SK-N-SH treated with all-trans-retinoic acid at 6 μM for 48 hours (cell line): ENCODE measurements around the gene ARHGAP10.

Experiments
- CREB5 ChIP-seq: fragments of 250-450 bp; sonication (Bioruptor Pico); IDR thresholded peaks from 2 replicates; pipeline ENCODE4 v1.5.1; 2020; ENCODE audit warnings: low read depth, mild to moderate bottlenecking, moderate library complexity
- GLIS3 ChIP-seq: fragments of 250-450 bp; sonication (Bioruptor Pico); IDR thresholded peaks from 2 replicates; pipeline ENCODE4 v1.5.0; 2020; ENCODE audit warnings: mild to moderate bottlenecking, moderate library complexity
- ISL1 ChIP-seq: fragments of 250-450 bp; sonication (Bioruptor Pico); IDR thresholded peaks from 2 replicates; pipeline ENCODE4 v2.1.2; 2022; ENCODE audit warnings: mild to moderate bottlenecking, moderate library complexity
- OSR1 ChIP-seq: fragments of 250-450 bp; sonication (Bioruptor Pico); IDR thresholded peaks from 2 replicates; pipeline ENCODE4 v1.8.0; 2022; ENCODE audit warnings: moderate library complexity, mild to moderate bottlenecking, inconsistent platforms
- PATZ1 ChIP-seq: fragments of 250-450 bp; sonication (Bioruptor Pico); IDR thresholded peaks from 2 replicates; pipeline ENCODE4 v1.8.0; 2020; ENCODE audit warnings: mild to moderate bottlenecking, moderate library complexity, borderline replicate concordance
- POU6F1 ChIP-seq: fragments of 250-450 bp; sonication (Bioruptor Pico); IDR thresholded peaks from 2 replicates; pipeline ENCODE4 v1.8.0; 2021; ENCODE audit warnings: low read depth, mild to moderate bottlenecking, moderate library complexity, borderline replicate concordance
- PPARA ChIP-seq: fragments of 250-450 bp; sonication (Bioruptor Pico); IDR thresholded peaks from 2 replicates; pipeline ENCODE4 v1.5.0; 2020; ENCODE audit warnings: mild to moderate bottlenecking, borderline replicate concordance
- RARB ChIP-seq: fragments of 250-450 bp; sonication (Bioruptor Pico); IDR thresholded peaks from 2 replicates; pipeline ENCODE4 v1.8.0; 2021; ENCODE audit warnings: mild to moderate bottlenecking, moderate library complexity
- TCF4 ChIP-seq: fragments of 250-450 bp; sonication (Bioruptor Pico); IDR thresholded peaks from 2 replicates; pipeline ENCODE4 v1.8.0; 2021; ENCODE audit warnings: mild to moderate bottlenecking, moderate library complexity, borderline replicate concordance
- ZC3H10 ChIP-seq: fragments of 250-450 bp; sonication (Bioruptor Pico); IDR thresholded peaks from 2 replicates; pipeline ENCODE4 v1.5.1; 2021; ENCODE audit warnings: mild to moderate bottlenecking, moderate library complexity
- ZFP3 ChIP-seq: fragments of 250-450 bp; sonication (Bioruptor Pico); IDR thresholded peaks from 2 replicates; pipeline ENCODE4 v1.5.0; 2020; ENCODE audit warnings: mild to moderate bottlenecking, moderate library complexity
- ZFP30 ChIP-seq: fragments of 450-650 bp; formaldehyde crosslinking; IDR thresholded peaks from 2 replicates; pipeline ENCODE4 v1.5.0; 2022; ENCODE audit warnings: mild to moderate bottlenecking, moderate library complexity
- ZNF8 ChIP-seq: fragments of 450-650 bp; formaldehyde crosslinking; IDR thresholded peaks from 2 replicates; pipeline ENCODE4 v1.5.0; 2020; ENCODE audit warnings: mild to moderate bottlenecking, moderate library complexity

- TF ChIP-seq ISL1 (CRISPR knock-in tag) (peak; percentile 53; the same call in 1 of the 2 replicates), ZFP30 (CRISPR knock-in tag) (no peak), RARB (no peak), PATZ1 (CRISPR knock-in tag) (no peak), GLIS3 (CRISPR knock-in tag) (no peak), ZFP3 (CRISPR knock-in tag) (no peak), CREB5 (CRISPR knock-in tag) (no peak), OSR1 (no peak), POU6F1 (CRISPR knock-in tag) (no peak), ZNF8 (CRISPR knock-in tag) (no peak), TCF4 (CRISPR knock-in tag) (no peak), PPARA (CRISPR knock-in tag) (no peak), ZC3H10 (CRISPR knock-in tag) (no peak)
Observed at GRCh38 chr4:148116264-148116663, 384.4 kb downstream of the ARHGAP10 start.
